ENCODE measurements around the gene MCUB. TPM values are rescaled to one million over a fixed set of nuclear protein-coding genes. Genes with fewer than 3 reads are reported as not detected.
A peak's percentile ranks its signal among the peaks of the same experiment; 100 is the strongest.

The MCUB gene
- total and polyA plus RNA-seq, 4 donors = 1.3 to 4.9 (median 1.9) TPM

GRCh38 chr4:109611045-109611646, 51.1 kb downstream of the MCUB start:
- H3K4me3 ChIP-seq (ENCODE audit: low read depth in 1 of 3, low read length in 3 of 3) = no peak overlapping the region
- H3K9ac ChIP-seq (ENCODE audit: low read depth in 1 of 2, low read length in 2 of 2) = no peak overlapping the region
- H3K9me3 ChIP-seq (ENCODE audit: control insufficient read depth in 4 of 4, low read length in 3 of 4) = no peaks in the 10 kb centered on the region
- TF ChIP-seq JUND (IDR thresholded peaks at IDR 0.05) (no peak), MAX (IDR thresholded peaks at IDR 0.05) (no peak), FOXA1 (IDR thresholded peaks at IDR 0.05) (no peak), HNF4G (IDR thresholded peaks at IDR 0.05) (no peak), RXRA (IDR thresholded peaks at IDR 0.05) (no peak), HNF4A (conservative IDR thresholded peaks at IDR 0.05) (peak; percentile 20 to 40), TAF1 (conservative IDR thresholded peaks at IDR 0.05) (no peak)
- TF ChIP-seq, protein P1, sequence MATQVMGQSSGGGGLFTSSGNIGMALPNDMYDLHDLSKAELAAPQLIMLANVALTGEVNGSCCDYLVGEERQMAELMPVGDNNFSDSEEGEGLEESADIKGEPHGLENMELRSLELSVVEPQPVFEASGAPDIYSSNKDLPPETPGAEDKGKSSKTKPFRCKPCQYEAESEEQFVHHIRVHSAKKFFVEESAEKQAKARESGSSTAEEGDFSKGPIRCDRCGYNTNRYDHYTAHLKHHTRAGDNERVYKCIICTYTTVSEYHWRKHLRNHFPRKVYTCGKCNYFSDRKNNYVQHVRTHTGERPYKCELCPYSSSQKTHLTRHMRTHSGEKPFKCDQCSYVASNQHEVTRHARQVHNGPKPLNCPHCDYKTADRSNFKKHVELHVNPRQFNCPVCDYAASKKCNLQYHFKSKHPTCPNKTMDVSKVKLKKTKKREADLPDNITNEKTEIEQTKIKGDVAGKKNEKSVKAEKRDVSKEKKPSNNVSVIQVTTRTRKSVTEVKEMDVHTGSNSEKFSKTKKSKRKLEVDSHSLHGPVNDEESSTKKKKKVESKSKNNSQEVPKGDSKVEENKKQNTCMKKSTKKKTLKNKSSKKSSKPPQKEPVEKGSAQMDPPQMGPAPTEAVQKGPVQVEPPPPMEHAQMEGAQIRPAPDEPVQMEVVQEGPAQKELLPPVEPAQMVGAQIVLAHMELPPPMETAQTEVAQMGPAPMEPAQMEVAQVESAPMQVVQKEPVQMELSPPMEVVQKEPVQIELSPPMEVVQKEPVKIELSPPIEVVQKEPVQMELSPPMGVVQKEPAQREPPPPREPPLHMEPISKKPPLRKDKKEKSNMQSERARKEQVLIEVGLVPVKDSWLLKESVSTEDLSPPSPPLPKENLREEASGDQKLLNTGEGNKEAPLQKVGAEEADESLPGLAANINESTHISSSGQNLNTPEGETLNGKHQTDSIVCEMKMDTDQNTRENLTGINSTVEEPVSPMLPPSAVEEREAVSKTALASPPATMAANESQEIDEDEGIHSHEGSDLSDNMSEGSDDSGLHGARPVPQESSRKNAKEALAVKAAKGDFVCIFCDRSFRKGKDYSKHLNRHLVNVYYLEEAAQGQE (IDR thresholded peaks at IDR 0.05) = no peak
- H3K27me3 ChIP-seq (ENCODE audit: control insufficient read depth in 4 of 4, insufficient read depth in 4 of 4, low read length in 3 of 4) = no peaks in the 10 kb centered on the region
- H3K36me3 ChIP-seq (ENCODE audit: control insufficient read depth in 4 of 4, insufficient read depth in 3 of 4, low read depth in 1 of 4, low read length in 3 of 4) = no peaks in the 10 kb centered on the region
- H3K4me1 ChIP-seq (ENCODE audit: control insufficient read depth in 4 of 4, insufficient read depth in 4 of 4, low read length in 3 of 4) = peaks cover 2 to 11% (median 8%) of the 10 kb centered on the region in 4 donors
- H3K27ac ChIP-seq (ENCODE audit: low read depth in 1 of 2, low read length in 2 of 2) = no peak overlapping the region
- DNase-seq (ENCODE audit: low spot score) = no peak

GRCh38 chr4:109614015-109614414, 54.0 kb downstream of the MCUB start:
- Histone ChIP-seq H3K4me1 (ENCODE audit: control insufficient read depth in 4 of 4, insufficient read depth in 4 of 4, low read length in 3 of 4) (peaks cover 2 to 11% (median 8%) of the 10 kb centered on the region in 4 donors), H3K4me3 (ENCODE audit: low read depth in 1 of 3, low read length in 3 of 3) (no peak overlapping the region), H3K27ac (ENCODE audit: low read depth in 1 of 2, low read length in 2 of 2) (no peak overlapping the region), H3K36me3 (ENCODE audit: control insufficient read depth in 4 of 4, insufficient read depth in 3 of 4, low read depth in 1 of 4, low read length in 3 of 4) (no peaks in the 10 kb centered on the region), H3K9me3 (ENCODE audit: control insufficient read depth in 4 of 4, low read length in 3 of 4) (no peaks in the 10 kb centered on the region), H3K27me3 (ENCODE audit: control insufficient read depth in 4 of 4, insufficient read depth in 4 of 4, low read length in 3 of 4) (no peaks in the 10 kb centered on the region), H3K9ac (ENCODE audit: low read depth in 1 of 2, low read length in 2 of 2) (no peak overlapping the region)
- WGBS = 33% methylated on average over 1 of the region's 1 CpG
- DNase-seq (ENCODE audit: low spot score) = no peak
- peak; percentile 95 for TF ChIP-seq HNF4G (IDR thresholded peaks at IDR 0.05)
- TF ChIP-seq NR2F2 (IDR thresholded peaks at IDR 0.05) = no peak
- no peak for TF ChIP-seq GABPA (IDR thresholded peaks at IDR 0.05 in 1 of 2, conservative IDR thresholded peaks at IDR 0.05 in 1 of 2)
- no peak for TF ChIP-seq FOXA1 (IDR thresholded peaks at IDR 0.05)
- peak; percentile 26 for TF ChIP-seq YY1 (IDR thresholded peaks at IDR 0.05)
- peak; percentile 98 to 99 for TF ChIP-seq HNF4A (conservative IDR thresholded peaks at IDR 0.05)
- peak in 1 of 2 donors; percentile 7 for TF ChIP-seq RAD21 (IDR thresholded peaks at IDR 0.05)
- no peak for TF ChIP-seq CTCF (IDR thresholded peaks at IDR 0.05; ENCODE audit: low read depth, low read length, missing input control)
- no peak for TF ChIP-seq EGR1 (IDR thresholded peaks at IDR 0.05; ENCODE audit: low read depth in 2 of 2)
- peak; percentile 84 for TF ChIP-seq SP1 (IDR thresholded peaks at IDR 0.05)
- no peak for TF ChIP-seq MAX (IDR thresholded peaks at IDR 0.05)
- no peak for TF ChIP-seq FOXA2 (IDR thresholded peaks at IDR 0.05)
- no peak for TF ChIP-seq TAF1 (conservative IDR thresholded peaks at IDR 0.05)
- peak; percentile 64 for TF ChIP-seq JUND (IDR thresholded peaks at IDR 0.05)
- TF ChIP-seq RXRA (IDR thresholded peaks at IDR 0.05) = peak; percentile 28 to 39
- TF ChIP-seq, protein P1 (IDR thresholded peaks at IDR 0.05) = no peak
- TF ChIP-seq, protein P2, sequence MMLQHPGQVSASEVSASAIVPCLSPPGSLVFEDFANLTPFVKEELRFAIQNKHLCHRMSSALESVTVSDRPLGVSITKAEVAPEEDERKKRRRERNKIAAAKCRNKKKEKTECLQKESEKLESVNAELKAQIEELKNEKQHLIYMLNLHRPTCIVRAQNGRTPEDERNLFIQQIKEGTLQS (IDR thresholded peaks at IDR 0.05) = peak; percentile 42
- TF ChIP-seq ZBTB33 (IDR thresholded peaks at IDR 0.05) = no peak
